IPS-18c (cell line): ENCODE measurements around the gene C4BPA.

ENCODE experiments used
- H3K4me3 ChIP-seq: 2 replicates; pipeline ENCODE4 v1.7.0; 2013; ENCODE audit warnings: low read depth, mild to moderate bottlenecking, low read length, moderate library complexity; ENCODE audit not compliant: insufficient read depth
- H3K9me3 ChIP-seq: one replicate; pipeline ENCODE4 v1.6.1; 2013; ENCODE audit warnings: mild to moderate bottlenecking, low read length, moderate library complexity; ENCODE audit not compliant: control insufficient read depth, insufficient read depth

Gene C4BPA

DNA sequence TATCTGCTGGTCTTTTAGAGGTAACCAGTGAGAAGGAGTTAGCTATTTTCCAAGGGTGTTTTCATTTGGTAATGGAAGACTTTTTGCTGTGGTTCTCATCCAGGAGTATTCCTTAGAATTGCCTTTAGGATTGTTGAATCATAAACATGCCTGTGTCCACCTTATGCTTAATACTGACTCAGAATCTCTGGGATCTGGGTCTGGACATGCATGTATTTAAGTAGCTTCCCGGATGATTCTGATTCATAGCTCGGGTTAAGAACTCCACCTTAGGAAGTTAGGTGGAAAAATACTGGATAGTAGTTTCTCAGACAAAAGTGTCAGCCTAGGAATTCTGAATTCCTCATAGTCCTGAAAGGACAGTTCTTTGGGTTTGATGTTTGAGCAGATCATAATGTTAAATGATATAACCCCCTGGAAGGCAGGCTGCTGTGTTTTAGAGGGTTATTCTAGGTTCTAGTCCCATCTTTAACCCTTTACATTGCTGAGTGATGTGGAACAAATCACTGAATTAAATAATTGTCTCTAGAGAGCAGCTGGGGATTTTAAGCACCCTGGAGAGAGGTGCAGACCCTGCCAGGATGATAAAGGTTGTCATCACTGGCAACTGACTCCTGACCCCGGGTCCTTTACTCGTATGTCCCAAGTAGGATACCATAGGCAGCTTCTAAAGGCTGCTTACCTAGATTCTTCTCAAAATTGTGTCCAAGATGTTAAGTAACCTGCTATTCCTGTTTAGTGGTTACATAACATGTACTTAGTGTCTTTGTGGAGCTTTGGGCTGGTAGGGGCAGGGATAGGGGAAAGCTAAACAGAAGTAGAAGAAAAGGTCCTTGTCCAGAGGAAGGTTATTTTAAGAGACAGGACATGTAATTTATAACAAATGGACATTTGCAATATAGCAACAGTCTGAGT is 29.9 kb upstream of the C4BPA start:
- H3K9me3 ChIP-seq: no peaks in the 10 kb centered on the region
- no peak overlapping the region for H3K4me3 ChIP-seq

DNA sequence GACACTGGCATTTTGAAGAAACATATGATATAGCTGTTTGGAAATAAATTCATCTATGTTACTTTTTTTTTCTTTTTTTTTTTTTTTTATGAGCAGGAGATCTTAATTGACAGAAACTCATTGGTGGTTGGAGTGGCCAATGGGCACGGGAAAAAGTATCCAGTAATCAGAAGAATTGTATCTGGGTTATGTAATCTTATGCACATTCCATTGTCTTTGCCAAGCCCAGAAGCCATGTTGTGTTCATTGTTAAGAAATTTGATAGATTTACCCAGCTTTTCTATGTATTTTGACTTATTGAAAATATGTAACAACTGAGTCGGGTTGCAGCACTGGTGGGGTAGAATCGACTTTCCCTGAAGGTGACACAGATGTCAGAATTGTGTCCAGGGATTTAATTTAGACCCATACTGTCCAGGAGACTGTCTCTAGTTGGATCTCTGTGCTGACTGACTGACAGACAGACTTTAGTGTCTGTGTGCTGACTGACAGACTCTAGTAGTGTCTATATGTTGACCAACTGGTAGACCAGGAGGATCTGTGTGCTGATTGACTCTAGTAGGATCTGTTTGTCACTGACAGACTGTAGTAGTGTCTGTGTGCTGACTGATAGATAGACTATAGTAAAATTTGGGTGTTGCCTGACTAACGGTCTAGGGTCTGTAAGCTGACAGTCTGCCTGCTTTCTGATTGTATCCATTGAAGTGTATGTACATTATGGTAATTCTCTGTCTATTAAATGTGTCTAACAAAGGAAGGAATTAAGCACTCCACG is 27.7 kb upstream of the C4BPA start:
- Histone ChIP-seq H3K9me3 (no peaks in the 10 kb centered on the region), H3K4me3 (no peak overlapping the region)

DNA sequence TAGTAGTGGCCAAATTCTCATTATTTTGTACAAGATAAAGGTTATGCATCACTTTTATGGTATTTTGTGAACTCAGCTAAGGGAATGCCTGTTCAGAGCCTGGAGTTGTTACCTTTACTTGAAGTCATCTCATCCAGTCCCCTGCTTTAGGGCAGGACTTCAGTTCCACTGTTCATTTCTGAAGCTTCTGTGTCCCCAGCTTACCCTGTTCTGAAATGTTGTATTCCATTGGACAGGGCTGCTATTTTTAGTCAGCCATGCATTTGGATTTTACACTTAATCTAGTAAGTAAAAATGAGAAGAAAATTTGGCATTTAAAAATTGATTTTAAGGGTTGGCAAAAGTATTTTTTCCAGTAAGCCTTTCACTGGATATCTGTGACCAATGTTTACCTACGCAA is 27.0 kb upstream of the C4BPA start:
- Histone ChIP-seq H3K4me3 (no peak overlapping the region), H3K9me3 (no peaks in the 10 kb centered on the region)

DNA sequence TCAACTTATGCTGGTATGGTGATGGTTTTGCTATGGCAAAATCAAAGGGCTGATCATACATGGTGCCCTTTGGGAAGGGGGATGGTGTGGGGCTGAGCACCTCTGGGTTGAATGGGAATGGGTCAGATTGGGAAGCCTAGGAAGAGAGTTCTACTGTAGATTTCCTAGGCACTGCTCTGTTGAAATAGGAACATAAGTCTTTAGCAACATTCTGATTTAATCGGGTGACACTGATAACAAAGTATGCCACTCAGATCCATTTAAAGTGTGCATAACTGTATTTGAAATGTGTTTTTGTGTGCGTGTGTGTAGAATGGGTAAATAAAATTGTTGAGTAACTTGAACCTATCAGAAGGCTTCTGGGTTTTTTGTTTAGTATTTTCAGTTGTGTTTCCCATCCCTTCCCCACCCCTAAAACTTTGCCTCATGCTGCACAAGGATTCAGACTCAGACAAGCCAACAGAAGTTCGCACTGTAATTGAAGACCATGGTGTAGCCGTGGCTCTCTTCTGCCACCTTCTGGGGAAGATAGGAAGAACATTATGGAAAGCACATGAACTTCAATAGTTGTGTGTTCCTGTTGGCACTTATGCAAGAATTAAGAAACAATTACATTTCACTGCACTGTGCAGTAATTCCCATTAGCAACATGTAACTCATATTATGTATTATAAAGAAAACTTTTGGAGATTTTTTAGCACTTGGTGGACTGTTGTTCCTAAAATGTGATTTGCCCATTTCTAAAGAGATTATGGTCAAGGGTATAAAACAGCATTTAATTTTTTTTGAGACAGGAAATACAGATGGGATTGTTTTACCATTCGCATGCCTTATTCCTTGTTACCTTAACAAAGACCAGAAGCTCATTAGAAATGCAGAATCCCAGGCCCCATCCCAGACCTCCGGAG is 26.3 kb upstream of the C4BPA start:
- Histone ChIP-seq H3K4me3 (no peak overlapping the region), H3K9me3 (no peaks in the 10 kb centered on the region)

DNA sequence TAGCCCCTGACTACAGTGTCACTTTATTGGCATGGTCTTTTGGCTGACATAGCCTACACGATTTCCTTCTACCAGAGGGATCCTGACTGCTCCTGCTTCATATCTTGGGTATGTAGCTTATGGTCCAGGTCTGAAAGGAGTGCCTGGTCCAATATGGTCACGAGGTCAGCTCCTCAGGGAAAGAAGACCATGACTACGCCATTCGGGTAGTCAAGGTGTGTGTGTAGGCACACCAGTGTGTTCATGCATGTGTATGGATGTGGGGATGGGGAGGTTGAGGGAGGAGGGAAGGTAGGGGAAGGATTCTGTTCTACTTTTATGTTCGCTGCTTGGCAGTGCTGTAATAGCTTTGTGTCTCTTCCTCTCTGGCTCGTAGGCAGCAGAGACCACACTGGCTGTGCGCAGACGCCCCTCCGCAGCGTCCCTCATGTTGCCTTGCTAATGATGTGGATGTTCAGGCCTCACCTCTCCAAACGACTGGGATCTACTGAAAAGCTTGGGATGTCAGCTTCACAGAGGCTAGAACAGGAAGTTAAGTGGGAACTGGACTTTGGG is 25.4 kb upstream of the C4BPA start:
- no peaks in the 10 kb centered on the region for H3K9me3 ChIP-seq
- no peak overlapping the region for H3K4me3 ChIP-seq

DNA sequence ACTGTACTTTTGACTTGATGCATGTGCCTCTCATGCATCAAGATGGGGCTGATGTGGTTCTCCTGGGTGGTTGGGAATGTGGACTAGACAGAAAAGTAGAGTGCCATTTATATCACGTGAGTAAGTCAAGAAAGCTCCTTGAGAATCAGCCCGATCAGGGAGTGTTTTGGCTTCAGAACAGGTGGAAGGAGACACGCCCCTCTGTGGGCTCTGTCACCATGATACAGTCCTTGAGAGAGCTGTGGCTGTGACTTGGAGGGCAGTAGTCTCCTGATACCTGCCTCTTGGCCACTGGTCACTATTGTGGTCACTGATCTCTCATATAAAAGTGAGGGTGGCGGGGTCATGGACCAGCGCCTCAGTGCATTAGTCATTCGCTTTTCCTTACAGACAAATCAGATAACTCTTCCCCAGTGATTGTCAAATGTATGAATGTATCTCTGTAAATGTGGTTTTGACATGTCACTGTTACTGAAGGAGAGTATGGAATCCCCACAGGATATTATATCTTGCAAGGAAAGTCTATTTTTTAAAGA is 24.3 kb upstream of the C4BPA start:
- H3K9me3 ChIP-seq: no peaks in the 10 kb centered on the region
- no peak overlapping the region for H3K4me3 ChIP-seq

DNA sequence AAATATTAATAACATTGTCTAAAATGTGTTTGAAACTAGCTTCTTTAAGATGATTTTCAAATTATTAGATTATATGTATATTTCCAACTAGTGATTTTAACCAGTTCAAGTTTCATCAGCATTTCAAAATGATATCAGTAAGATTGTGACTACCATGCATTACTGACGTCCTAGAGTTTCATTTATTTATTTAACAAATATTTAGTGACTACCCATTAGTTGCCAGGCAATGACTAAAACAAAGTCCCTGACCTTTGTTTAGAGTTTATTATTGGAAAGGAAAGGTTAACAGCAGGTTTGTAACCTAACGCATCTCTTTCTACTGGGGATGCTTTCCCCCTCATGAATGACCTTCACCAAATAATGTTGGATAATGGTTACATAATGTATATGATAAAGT is 22.9 kb upstream of the C4BPA start:
- H3K4me3 ChIP-seq: no peak overlapping the region
- no peaks in the 10 kb centered on the region for H3K9me3 ChIP-seq

DNA sequence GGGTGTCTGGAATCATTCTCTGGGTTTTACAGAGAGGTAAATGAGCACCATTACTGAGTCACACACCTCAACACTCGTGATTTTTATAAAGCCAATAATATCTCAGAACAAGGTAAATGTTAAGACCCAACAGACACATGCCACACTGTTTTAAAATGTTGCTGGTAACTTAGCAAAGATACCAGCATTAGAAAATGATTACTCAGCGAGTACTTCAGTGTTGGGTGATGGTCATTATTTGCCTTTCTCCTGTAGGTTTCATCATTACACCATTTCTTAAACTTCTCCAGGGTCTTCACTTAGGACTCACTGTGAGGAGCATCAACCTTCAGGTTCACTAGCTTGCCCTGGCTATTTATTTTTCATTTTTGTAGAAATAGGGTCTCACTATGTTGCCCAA is 22.2 kb upstream of the C4BPA start:
- no peak overlapping the region for H3K4me3 ChIP-seq
- no peaks in the 10 kb centered on the region for H3K9me3 ChIP-seq

DNA sequence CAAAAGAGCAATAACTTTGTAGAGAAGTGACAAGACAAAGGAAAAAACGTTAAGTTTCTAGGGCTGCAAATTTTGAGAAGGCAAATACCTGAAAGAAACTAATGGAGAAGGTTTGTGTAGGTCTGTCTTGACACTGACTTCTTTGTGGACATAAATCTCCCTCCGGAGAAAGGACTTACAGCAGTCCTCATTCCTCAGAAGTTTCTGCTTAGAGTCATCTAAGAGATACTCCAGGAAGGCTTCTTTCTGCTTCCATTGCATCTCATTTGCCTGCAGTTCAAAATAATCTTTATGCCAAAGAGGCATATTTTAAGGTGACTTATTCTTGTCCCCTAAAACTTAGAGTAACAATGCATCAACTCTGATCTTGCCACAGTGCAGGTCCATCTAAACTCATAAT is 19.8 kb upstream of the C4BPA start:
- Histone ChIP-seq H3K9me3 (no peaks in the 10 kb centered on the region), H3K4me3 (no peak overlapping the region)

DNA sequence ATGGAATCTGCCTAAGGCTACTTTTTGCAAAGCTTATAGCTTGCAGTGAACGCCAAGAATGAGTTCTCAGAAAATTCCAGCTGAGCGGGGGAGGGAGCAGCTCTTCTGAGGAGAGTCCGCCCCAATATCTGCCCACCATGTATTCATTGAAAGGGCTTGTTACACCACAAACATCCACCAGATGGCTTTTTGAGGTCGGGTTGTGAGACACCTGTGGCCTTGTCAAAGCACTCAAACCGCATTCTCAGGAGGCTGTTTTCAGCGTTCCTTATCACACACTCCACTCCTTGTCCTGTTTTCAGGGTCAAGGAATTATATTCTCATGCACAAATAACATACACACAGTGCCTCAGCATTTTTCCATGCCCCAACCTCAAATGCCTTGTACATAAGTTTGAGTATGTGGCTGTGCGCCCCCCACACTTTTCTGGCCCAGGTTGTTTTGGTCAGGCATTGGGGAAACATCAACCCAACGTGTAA is 19.3 kb upstream of the C4BPA start:
- H3K9me3 ChIP-seq: no peaks in the 10 kb centered on the region
- H3K4me3 ChIP-seq: no peak overlapping the region

DNA sequence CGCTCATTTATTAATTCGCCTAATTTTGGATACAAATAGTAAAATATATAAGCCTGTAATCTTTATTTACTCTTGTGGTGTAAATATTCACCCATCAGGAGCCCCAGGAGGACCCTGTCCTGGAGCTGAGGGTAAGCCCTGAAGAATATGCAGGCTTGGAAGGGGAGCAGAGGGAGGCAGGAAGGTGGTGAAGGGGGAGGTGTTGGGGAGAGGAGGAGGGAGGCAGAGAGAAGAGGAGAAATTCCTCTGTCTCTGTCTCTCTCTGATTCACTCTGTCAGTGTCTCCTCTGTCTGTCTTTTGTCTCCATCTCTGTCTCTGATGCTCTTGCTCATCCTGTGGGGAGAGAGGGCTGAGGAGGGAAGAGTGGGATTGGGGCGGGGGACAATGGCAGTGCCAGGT is 18.1 kb upstream of the C4BPA start:
- no peak overlapping the region for H3K4me3 ChIP-seq

DNA sequence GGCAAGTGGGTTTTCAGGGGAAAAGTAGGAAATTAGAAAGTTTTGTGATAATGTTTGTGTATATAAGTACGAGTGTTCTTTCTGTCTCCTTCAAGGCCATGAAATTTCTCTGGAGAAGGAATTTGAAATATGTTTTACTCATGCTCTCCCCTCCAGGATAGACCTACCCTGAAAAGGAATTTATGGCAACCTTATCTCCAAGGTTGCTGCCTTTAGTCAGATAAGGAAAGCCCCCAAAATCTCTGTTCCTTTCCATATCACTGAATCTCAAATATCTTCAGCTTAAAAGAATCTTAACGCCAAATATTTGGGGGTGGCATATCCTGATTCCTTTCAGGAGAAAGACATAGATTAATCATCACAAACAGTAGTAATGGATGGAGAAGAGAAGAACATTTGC is 15.9 kb upstream of the C4BPA start:
- no peak overlapping the region for H3K4me3 ChIP-seq
- no peaks in the 10 kb centered on the region for H3K9me3 ChIP-seq

More for the DNA sequence above, 18.1 kb upstream of the C4BPA start:
- no peaks in the 10 kb centered on the region for H3K9me3 ChIP-seq

DNA sequence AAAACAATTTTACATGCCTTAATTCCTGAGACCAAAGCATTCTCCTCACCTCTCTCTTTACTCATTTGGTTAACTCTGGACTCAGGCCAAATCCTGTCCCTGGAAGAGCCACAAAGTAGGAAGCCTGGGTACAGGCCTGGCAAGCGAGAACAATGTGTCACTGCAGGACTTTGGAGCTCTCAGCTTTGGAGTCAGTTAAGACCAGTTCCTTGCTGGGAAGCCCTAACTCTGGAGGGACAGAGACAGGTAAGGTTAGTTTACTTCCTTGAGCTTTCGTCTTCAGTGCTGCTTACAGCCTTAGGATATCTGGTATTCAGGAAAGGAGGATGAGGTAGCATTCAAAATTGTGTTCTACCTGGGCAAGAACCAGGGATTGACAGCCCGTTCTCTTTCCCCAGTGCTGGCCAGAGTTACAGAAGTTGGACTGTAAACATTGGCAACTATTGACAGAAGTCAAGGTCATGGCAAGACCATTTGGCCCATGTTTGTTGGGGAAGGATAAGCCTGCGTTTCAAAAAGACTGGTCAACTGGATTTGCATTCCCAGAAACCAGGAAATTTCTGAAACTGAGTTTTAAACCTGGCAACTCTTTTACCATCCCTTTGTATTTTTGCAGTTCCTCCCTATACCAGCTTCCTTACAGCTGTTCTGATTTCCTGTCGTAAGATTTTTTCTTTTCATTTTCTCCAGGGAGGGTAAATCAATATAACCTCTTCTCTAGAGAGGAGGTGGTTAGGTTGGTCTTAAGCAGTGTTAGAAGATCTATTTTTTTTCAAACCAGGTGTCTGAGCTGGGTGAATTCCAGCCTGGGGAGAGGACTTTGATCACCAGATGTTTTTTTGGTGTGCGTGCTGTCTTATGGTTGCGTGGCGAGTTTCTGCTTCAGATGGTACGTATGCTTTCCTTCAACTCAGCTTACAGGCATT is 15.1 kb upstream of the C4BPA start, which contains the start of gene C4BPB:
Gene C4BPB (plus strand): TSS at position 160 of the 926 bp plus-strand sequence. CDS start 672 bp downstream, at position 832.
- no peak within 1 kb of the TSS for H3K4me3 ChIP-seq
- no peaks in the 10 kb centered on the region for H3K9me3 ChIP-seq

DNA sequence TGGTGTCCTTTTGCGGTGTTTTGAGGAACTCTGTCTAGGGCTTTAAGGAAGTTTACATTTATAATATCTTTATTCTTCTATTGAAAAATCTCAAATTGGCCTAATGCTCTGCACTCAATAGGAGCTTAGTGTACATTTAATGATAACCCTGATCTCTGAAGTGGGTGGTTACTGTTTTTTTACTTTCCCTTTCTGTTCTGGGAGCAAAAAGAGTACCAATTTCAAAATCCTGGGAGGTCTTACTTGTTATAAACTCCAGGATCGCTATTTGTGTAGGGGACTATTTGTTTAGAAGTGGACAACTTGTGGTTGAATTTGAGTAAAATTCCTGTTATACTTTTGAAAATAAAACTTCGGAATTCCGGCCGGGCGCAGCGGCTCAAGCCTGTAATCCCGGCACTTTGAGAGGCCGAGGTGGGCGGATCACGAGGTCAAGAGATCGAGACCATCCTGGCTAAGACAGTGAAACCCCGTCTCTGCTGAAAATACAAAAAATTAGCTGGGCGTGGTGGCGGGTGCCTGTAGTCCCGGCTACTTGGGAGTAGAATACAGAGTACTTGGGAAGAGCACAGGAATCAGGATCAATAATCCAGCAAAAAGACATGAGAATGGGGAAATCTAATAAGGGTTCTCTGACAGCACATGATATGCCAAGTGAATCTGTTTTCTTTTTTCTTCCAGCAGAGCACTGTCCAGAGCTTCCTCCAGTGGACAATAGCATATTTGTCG is 14.2 kb upstream of the C4BPA start:
- Histone ChIP-seq H3K9me3 (no peaks in the 10 kb centered on the region), H3K4me3 (no peak overlapping the region)

DNA sequence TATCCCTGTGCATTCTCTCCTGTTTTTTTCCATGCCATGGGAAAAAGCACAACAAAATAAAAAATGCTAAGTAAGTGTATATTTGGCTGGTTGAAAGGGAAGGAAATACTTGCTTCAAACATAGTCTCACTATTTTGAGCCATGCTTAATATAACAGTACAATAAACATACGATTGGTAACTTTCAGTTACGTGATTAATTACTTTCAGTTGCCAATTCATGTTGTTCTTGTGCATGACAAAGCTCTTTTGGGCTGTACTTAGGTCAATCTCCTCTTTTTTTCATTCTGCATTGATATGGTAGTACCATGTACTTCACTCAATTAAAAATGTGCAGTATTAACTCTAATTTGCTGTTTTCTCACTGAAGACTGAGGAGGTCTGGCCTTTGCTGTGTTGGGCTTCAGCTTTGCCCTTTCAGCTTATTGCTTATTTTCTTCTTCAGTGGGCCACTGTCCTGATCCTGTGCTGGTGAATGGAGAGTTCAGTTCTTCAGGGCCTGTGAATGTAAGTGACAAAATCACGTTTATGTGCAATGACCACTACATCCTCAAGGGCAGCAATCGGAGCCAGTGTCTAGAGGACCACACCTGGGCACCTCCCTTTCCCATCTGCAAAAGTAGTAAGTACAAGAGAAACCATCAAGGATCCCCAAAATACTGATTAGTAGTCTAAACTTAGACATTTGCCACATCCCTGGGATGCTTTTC is 12.7 kb upstream of the C4BPA start:
- no peaks in the 10 kb centered on the region for H3K9me3 ChIP-seq
- H3K4me3 ChIP-seq: no peak overlapping the region
